ENCODE results near the gene AKR7A3.

DNA sequence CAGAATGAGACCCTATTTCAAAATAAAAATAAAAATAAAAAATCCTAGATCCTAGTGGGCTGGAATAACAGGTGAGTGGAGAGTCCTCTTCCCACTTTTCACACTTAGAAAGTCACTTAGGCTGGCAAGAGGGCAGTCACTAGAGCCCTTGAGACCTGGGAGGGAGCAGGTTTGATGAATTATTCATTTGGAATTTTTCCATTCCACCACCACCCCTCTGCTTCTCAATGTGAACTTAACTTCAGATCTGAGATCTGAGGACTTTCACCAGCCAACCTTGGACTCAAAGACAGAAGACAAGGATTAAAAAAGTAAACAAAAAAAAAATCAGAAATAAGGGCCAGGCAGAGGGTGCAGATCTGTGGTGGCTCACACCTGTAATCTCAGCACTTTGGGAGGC is 16.5 kb downstream of the AKR7A3 start:
- TF ChIP-seq POLR2A (IDR thresholded peaks at IDR 0.05), result no peak
- no peak for TF ChIP-seq EP300 (IDR thresholded peaks at IDR 0.05)
- TF ChIP-seq, protein P1, sequence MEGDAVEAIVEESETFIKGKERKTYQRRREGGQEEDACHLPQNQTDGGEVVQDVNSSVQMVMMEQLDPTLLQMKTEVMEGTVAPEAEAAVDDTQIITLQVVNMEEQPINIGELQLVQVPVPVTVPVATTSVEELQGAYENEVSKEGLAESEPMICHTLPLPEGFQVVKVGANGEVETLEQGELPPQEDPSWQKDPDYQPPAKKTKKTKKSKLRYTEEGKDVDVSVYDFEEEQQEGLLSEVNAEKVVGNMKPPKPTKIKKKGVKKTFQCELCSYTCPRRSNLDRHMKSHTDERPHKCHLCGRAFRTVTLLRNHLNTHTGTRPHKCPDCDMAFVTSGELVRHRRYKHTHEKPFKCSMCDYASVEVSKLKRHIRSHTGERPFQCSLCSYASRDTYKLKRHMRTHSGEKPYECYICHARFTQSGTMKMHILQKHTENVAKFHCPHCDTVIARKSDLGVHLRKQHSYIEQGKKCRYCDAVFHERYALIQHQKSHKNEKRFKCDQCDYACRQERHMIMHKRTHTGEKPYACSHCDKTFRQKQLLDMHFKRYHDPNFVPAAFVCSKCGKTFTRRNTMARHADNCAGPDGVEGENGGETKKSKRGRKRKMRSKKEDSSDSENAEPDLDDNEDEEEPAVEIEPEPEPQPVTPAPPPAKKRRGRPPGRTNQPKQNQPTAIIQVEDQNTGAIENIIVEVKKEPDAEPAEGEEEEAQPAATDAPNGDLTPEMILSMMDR (IDR thresholded peaks at IDR 0.05), result no peak

All from tibial nerve (tissue), 4 donors.